NCI-H524 treated with DMSO at 0.1 percent for 48 hours (cell line): ENCODE results near the gene FSIP1.

Source experiments
- DNase-seq: peaks from one replicate; lab custom pipeline; 2025; lab: John Stamatoyannopoulos, UW

The FSIP1 gene

GRCh38 chr15:39792025-39792843 is 9.6 kb upstream of the FSIP1 start:
- no peak for DNase-seq

GRCh38 chr15:39789736-39790135 is 7.1 kb upstream of the FSIP1 start:
- no peak for DNase-seq

- no peak for DNase-seq
Observed at GRCh38 chr15:39788800-39789565, 6.3 kb upstream of the FSIP1 start.

- DNase-seq: no peak
Observed at GRCh38 chr15:39788108-39788507, 5.5 kb upstream of the FSIP1 start.

GRCh38 chr15:39787479-39787878 is 4.8 kb upstream of the FSIP1 start:
- DNase-seq: no peak

- DNase-seq: peak; percentile 49
Observed at GRCh38 chr15:39786447-39787056, 3.9 kb upstream of the FSIP1 start.

GRCh38 chr15:39785841-39786240 is 3.2 kb upstream of the FSIP1 start:
- no peak for DNase-seq

- DNase-seq: no peak
Observed at GRCh38 chr15:39785139-39785538, 2.5 kb upstream of the FSIP1 start.

GRCh38 chr15:39784638-39785037 is 2.0 kb upstream of the FSIP1 start:
- no peak for DNase-seq

GRCh38 chr15:39784125-39784524 is 1.5 kb upstream of the FSIP1 start:
- DNase-seq: no peak

GRCh38 chr15:39783244-39783820 is 691 bp upstream of the FSIP1 start:
- no peak for DNase-seq

- DNase-seq: no peak
Observed at GRCh38 chr15:39781967-39782302, 706 bp downstream of the FSIP1 start.

GRCh38 chr15:39781147-39781966 is 1.3 kb downstream of the FSIP1 start:
- no peak for DNase-seq

- DNase-seq: no peak
Observed at GRCh38 chr15:39778021-39778420, 4.6 kb downstream of the FSIP1 start.

GRCh38 chr15:39777496-39777895 is 5.1 kb downstream of the FSIP1 start:
- no peak for DNase-seq

- DNase-seq: no peak
Observed at GRCh38 chr15:39776068-39776467, 6.6 kb downstream of the FSIP1 start.

- DNase-seq: no peak
Observed at GRCh38 chr15:39774688-39775267, 7.9 kb downstream of the FSIP1 start.

GRCh38 chr15:39770748-39771689 is 11.6 kb downstream of the FSIP1 start:
- DNase-seq: peak; percentile 79

- peak; percentile 12 for DNase-seq
Observed at GRCh38 chr15:39767921-39768320, 14.7 kb downstream of the FSIP1 start.

- DNase-seq: peak; percentile 2
Observed at GRCh38 chr15:39761006-39761405, 21.6 kb downstream of the FSIP1 start.
